Endodermal cell (in vitro differentiated cells): Measurements from ENCODE around the gene VCP. TPM values are rescaled to one million over a fixed set of nuclear protein-coding genes. Genes with fewer than 3 reads are reported as not detected.
A peak's percentile ranks its signal among the peaks of the same experiment; 100 is the strongest.

Experiments
- DNase-seq: peaks from one replicate; pipeline ENCODE4 v3.0.0-alpha.2; 2017
- H3K27ac ChIP-seq: 2 replicates; pipeline ENCODE4 v1.5.1; 2013; ENCODE audit warnings: mild to moderate bottlenecking, low read depth, low read length, moderate library complexity
- H3K27me3 ChIP-seq: 2 replicates; pipeline ENCODE4 v1.6.1; 2013; ENCODE audit warnings: mild to moderate bottlenecking, low read length, moderate library complexity; ENCODE audit not compliant: insufficient read depth, control insufficient read depth, poor library complexity, severe bottlenecking
- H3K36me3 ChIP-seq: 2 replicates; pipeline ENCODE4 v1.7.0; 2013; ENCODE audit warnings: mild to moderate bottlenecking, low read length, moderate library complexity; ENCODE audit not compliant: control insufficient read depth, insufficient read depth
- H3K4me1 ChIP-seq: one replicate; pipeline ENCODE4 v1.7.0; 2013; ENCODE audit warnings: low read length; ENCODE audit not compliant: control insufficient read depth, insufficient read depth
- H3K4me3 ChIP-seq: 2 replicates; pipeline ENCODE4 v1.5.1; 2013; ENCODE audit warnings: mild to moderate bottlenecking, low read length, moderate library complexity
- H3K9ac ChIP-seq: 2 replicates; pipeline ENCODE4 v1.6.1; 2013; ENCODE audit warnings: mild to moderate bottlenecking, low read length, moderate library complexity; ENCODE audit not compliant: poor library complexity, severe bottlenecking; ENCODE audit errors: extremely low read depth
- H3K9me3 ChIP-seq: 2 replicates; pipeline ENCODE4 v1.6.1; 2013; ENCODE audit warnings: mild to moderate bottlenecking, low read length, moderate library complexity; ENCODE audit not compliant: control insufficient read depth
- H3K27ac Mint-ChIP-seq: 2 replicates; pipeline ENCODE4 v1.8.0; 2020; ENCODE audit warnings: mixed read lengths
- H3K27me3 Mint-ChIP-seq: 2 replicates; pipeline ENCODE4 v1.8.0; 2021; ENCODE audit warnings: mild to moderate bottlenecking, mixed read lengths; ENCODE audit not compliant: insufficient read depth
- H3K36me3 Mint-ChIP-seq: 2 replicates; pipeline ENCODE4 v1.8.0; 2020; ENCODE audit warnings: low read depth, mixed read lengths
- H3K4me1 Mint-ChIP-seq: 2 replicates; pipeline ENCODE4 v1.8.0; 2020; ENCODE audit warnings: mixed read lengths
- H3K4me3 Mint-ChIP-seq: 2 replicates; pipeline ENCODE4 v1.8.0; 2020; ENCODE audit warnings: mild to moderate bottlenecking, moderate library complexity, mixed read lengths
- H3K9me3 Mint-ChIP-seq: 2 replicates; pipeline ENCODE4 v1.8.0; 2020; ENCODE audit warnings: mild to moderate bottlenecking, mixed read lengths
- CTCF ChIP-seq: fragments of 200-600 bp; sonication (generic); conservative IDR thresholded peaks from 2 replicates; pipeline ENCODE4 v1.5.0; 2021; ENCODE audit warnings: antibody characterized with exemption, mild to moderate bottlenecking
- WGBS, 2 experiments: methylation state at CpG; one replicate each; pipeline versions ENCODE4 v1.1.5 to v1.1.7; 2013; ENCODE audit warnings: missing lambda C conversion rate in 2 of 2, mixed read lengths in 1 of 2; ENCODE audit not compliant: insufficient coverage in 1 of 2, insufficient read length in 1 of 2; 5-methylcytosine and 5-hydroxymethylcytosine counted together
- total RNA-seq, 2 donors: library from RNA; stranded (reverse); fragmentation: NEBNext Ultra II Directional in 1 of 2; extraction: Animal tissue kit (Norgen Biotek cat#: 25700) in 1 of 2; gene quantifications; 2 replicates in 1 of 2; 3 replicates in 1 of 2; pipeline ENCODE4 v1.2.1, GENCODE V29; 2021

The VCP gene
- total RNA-seq, 2 donors from 2014 or later = 497 to 510 TPM

DNA sequence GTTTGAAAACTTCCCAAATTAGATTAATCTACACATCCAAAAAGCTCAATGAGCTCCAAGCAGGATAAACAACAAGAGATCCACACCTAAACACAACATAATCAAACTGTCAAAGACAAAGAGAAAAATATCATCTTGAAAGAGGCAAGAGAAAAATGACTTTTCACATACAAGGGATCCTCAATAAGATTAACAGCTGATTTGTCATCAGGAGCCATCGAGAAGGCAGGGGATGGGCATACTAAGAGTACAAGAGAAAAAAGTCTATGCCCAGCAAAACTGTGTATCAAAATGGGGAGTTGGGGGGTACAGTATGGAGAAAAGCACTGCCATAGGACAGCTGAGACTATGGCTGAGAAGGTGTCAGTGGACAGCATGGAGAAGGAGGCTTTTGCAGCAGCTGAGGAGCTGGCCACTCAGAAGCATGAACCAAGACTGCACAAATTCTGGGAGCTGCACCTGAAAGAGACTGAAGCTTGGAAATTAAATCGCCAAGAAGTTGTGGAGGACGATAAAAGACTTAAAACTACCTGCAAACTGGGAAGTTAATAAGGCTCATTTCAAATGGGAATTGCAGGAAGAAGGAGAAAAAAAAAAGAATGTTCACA is 62.0 kb downstream of the VCP start:
- peaks cover 16% of the 10 kb centered on the region for H3K4me1 Mint-ChIP-seq
- Histone ChIP-seq H3K27ac (no peak overlapping the region), H3K36me3 (peaks cover 69% of the 10 kb centered on the region), H3K4me3 (peak overlapping the region; percentile 46), H3K9ac (no peak overlapping the region), H3K9me3 (peaks cover 75% of the 10 kb centered on the region), H3K27me3 (no peaks in the 10 kb centered on the region), H3K4me1 (no peaks in the 10 kb centered on the region)
- H3K36me3 Mint-ChIP-seq = peaks cover 84% of the 10 kb centered on the region
- DNase-seq = no peak
- H3K27ac Mint-ChIP-seq = no peak overlapping the region
- no peak overlapping the region for H3K4me3 Mint-ChIP-seq
- peaks cover 82% of the 10 kb centered on the region for H3K9me3 Mint-ChIP-seq
- 90 to 95% methylated on average over 3 of the region's 3 CpGs for WGBS, 2 experiments
- H3K27me3 Mint-ChIP-seq = no peaks in the 10 kb centered on the region
- TF ChIP-seq CTCF = no peak

Other genes starting within 250 kb of the VCP start
- gene PHF24, start 114.3 kb downstream of the VCP start, total RNA-seq = 1 to 10 TPM; 1.9 to 2.7 TPM
- gene DNAJB5, start 82.9 kb downstream of the VCP start, total RNA-seq = 10 to 100 TPM; 19.8 to 40.1 TPM
- gene FANCG, start 7.3 kb upstream of the VCP start, total RNA-seq = 100 to 1,000 TPM in 1 of 2 donors, 10 to 100 TPM in 1; 94.7 to 112 TPM
- gene PIGO, start 24.0 kb upstream of the VCP start, total RNA-seq = 10 to 100 TPM; 29.6 to 34.9 TPM
- 100 to 1,000 TPM; 158 to 201 TPM for gene STOML2, start 30.5 kb upstream of the VCP start, total RNA-seq
- 10 to 100 TPM; 21.1 to 22.7 TPM for gene ATOSB, start 43.2 kb upstream of the VCP start, total RNA-seq
- 10 to 100 TPM; 53.9 to 57.2 TPM for gene UNC13B, start 89.4 kb upstream of the VCP start, total RNA-seq